HCT116 (cell line): ENCODE results near the gene BMERB1. TPM values are rescaled to one million over a fixed set of nuclear protein-coding genes. Genes with fewer than 3 reads are reported as not detected.

Experiments
- ATAC-seq: fragments of 200-7000 bp; cut with Tn5 transposase; 2 replicates; pipeline ENCODE4 v1.9.1; 2020; ENCODE audit warnings: mild to moderate bottlenecking, moderate library complexity
- BruUV-seq: library from RNA; stranded (reverse); fragments of 400-500 nt; replicated peaks from 2 replicates; lab custom pipeline; 2021; lab: Mats Ljungman, UMichigan
- CTCF ChIA-PET: fragments of 300-600 bp; sonication (Branson Sonifier 250); formaldehyde crosslinking; loops from one replicate; lab custom pipeline; 2021; ENCODE audit warnings: antibody characterized with exemption; lab: Charles Lee
- POLR2A ChIA-PET: fragments of 300-600, 350-600 bp; sonication (Branson Sonifier 250); formaldehyde crosslinking; loops from one replicate; lab custom pipeline; 2021; ENCODE audit warnings: antibody characterized with exemption; lab: Charles Lee
- RAD21 ChIA-PET, 2 experiments: fragments of 300-600 bp; sonication (Branson Sonifier 250); formaldehyde crosslinking; loops; one replicate each; lab custom pipeline; 2023; ENCODE audit warnings: low total read pairs in 2 of 2; ENCODE audit not compliant: uncharacterized antibody in 2 of 2, unreplicated experiment in 2 of 2, low non-redundant PET in 1 of 2; lab: Charles Lee
- DNase-seq: peaks from one replicate; pipeline ENCODE4 v3.0.0-alpha.2; 2010; ENCODE audit warnings: low read depth, low spot score
- H2AFZ ChIP-seq: fragments of 200-600 bp; shearing (Covaris generic), sonication (generic); 2 replicates; pipeline ENCODE4 v1.6.1; 2017; ENCODE audit warnings: low read depth, mixed run types, mixed read lengths, antibody characterized with exemption, low read length; ENCODE audit not compliant: poor library complexity, severe bottlenecking
- H3K27ac ChIP-seq: 2 replicates; pipeline ENCODE4 v1.5.1; 2012; ENCODE audit warnings: low read depth, low read length
- H3K27me3 ChIP-seq: fragments of 200-600 bp; sonication (generic); 2 replicates; pipeline ENCODE4 v1.6.1; 2016; ENCODE audit warnings: mixed run types, low read length, mixed read lengths; ENCODE audit not compliant: insufficient read depth
- H3K36me3 ChIP-seq, 2 experiments: fragments of 200-500 bp in 1 of 2; fragments of 200-600 bp in 1 of 2; sonication (Bioruptor generic) in 1 of 2; sonication (generic) in 1 of 2; 2 replicates each; pipeline versions ENCODE4 v1.5.1 to v1.6.1; 2014 to 2016; ENCODE audit warnings: low read length in 2 of 2, inconsistent platforms in 1 of 2, mixed read lengths in 1 of 2, mixed run types in 1 of 2; ENCODE audit not compliant: insufficient read depth in 2 of 2, control insufficient read depth in 1 of 2
- H3K4me1 ChIP-seq, 2 experiments: fragments of 200-600 bp in 1 of 2; sonication (generic) in 1 of 2; 2 replicates each; pipeline versions ENCODE4 v1.5.1 to v1.6.1; 2012 to 2017; ENCODE audit warnings: low read length in 2 of 2, inconsistent platforms in 1 of 2, mild to moderate bottlenecking in 1 of 2, mixed read lengths in 1 of 2, mixed run types in 1 of 2, moderate library complexity in 1 of 2; ENCODE audit not compliant: insufficient read depth in 2 of 2, control insufficient read depth in 1 of 2
- H3K4me2 ChIP-seq: fragments of 200-600 bp; sonication (generic); 2 replicates; pipeline ENCODE4 v1.6.1; 2017; ENCODE audit warnings: mixed run types, low read length, mixed read lengths
- H3K4me3 ChIP-seq, 2 experiments: fragments of 200-600 bp in 1 of 2; sonication (generic) in 1 of 2; replicated peaks in 1 of 2; 2 replicates each; pipeline ENCODE4 v1.5.1; 2011 to 2016; ENCODE audit warnings: low read length in 2 of 2, control low read depth in 1 of 2, low read depth in 1 of 2, mild to moderate bottlenecking in 1 of 2, mixed read lengths in 1 of 2, mixed run types in 1 of 2
- H3K79me2 ChIP-seq: fragments of 200-600 bp; sonication (generic); 2 replicates; pipeline ENCODE4 v1.6.1; 2017; ENCODE audit warnings: mild to moderate bottlenecking, mixed run types, low read length, moderate library complexity, mixed read lengths; ENCODE audit not compliant: insufficient read depth
- H3K9ac ChIP-seq: fragments of 200-600 bp; sonication (generic); 2 replicates; pipeline ENCODE4 v1.6.1; 2016; ENCODE audit warnings: low read length, mixed read lengths
- H3K9me2 ChIP-seq: fragments of 200-600 bp; sonication (generic), shearing (Covaris generic); 2 replicates; pipeline ENCODE4 v1.6.1; 2017; ENCODE audit warnings: mixed run types, mild to moderate bottlenecking, moderate library complexity; ENCODE audit not compliant: insufficient read depth
- H3K9me3 ChIP-seq, 2 experiments: fragments of 200-500 bp in 1 of 2; fragments of 200-600 bp in 1 of 2; sonication (Bioruptor generic) in 1 of 2; sonication (generic) in 1 of 2; 2 replicates each; pipeline ENCODE4 v1.6.1; 2014 to 2017; ENCODE audit warnings: low read length in 2 of 2, mixed read lengths in 2 of 2, inconsistent platforms in 1 of 2, low read depth in 1 of 2, mild to moderate bottlenecking in 1 of 2, mixed run types in 1 of 2, moderate library complexity in 1 of 2; ENCODE audit not compliant: control insufficient read depth in 1 of 2, insufficient read depth in 1 of 2
- H4K20me1 ChIP-seq: fragments of 200-600 bp; sonication (generic), shearing (Covaris generic); 2 replicates; pipeline ENCODE4 v1.6.1; 2017; ENCODE audit warnings: mixed run types, mild to moderate bottlenecking, moderate library complexity; ENCODE audit not compliant: insufficient read depth
- CTCF ChIP-seq, 3 experiments: fragments of 200-600 bp in 1 of 3; sonication (generic) in 1 of 3; IDR thresholded peaks in 2 of 3; conservative IDR thresholded peaks in 1 of 3; 2 replicates each; pipeline ENCODE4 v1.5.1; 2012 to 2017; ENCODE audit warnings: low read depth in 2 of 3, low read length in 2 of 3, antibody characterized with exemption in 1 of 3, borderline replicate concordance in 1 of 3, control low read depth in 1 of 3, mild to moderate bottlenecking in 1 of 3, mixed read lengths in 1 of 3, mixed run types in 1 of 3, moderate library complexity in 1 of 3; ENCODE audit not compliant: insufficient read depth in 1 of 3
- FOSL1 ChIP-seq: IDR thresholded peaks from 2 replicates; pipeline ENCODE4 v1.6.1; 2012; ENCODE audit warnings: low read depth
- MAX ChIP-seq: IDR thresholded peaks from 2 replicates; pipeline ENCODE4 v1.6.1; 2012
- POLR2AphosphoS5 ChIP-seq: IDR thresholded peaks from 2 replicates; pipeline ENCODE4 v1.6.1; 2011; ENCODE audit warnings: mild to moderate bottlenecking, low read depth, low read length, moderate library complexity
- SIN3A ChIP-seq: IDR thresholded peaks from 2 replicates; pipeline ENCODE4 v1.6.1; 2012; ENCODE audit warnings: low read depth
- YY1 ChIP-seq: IDR thresholded peaks from 2 replicates; pipeline ENCODE4 v1.6.1; 2011; ENCODE audit warnings: low read length, low read depth, moderate library complexity, mild to moderate bottlenecking; ENCODE audit not compliant: insufficient replicate concordance; ENCODE audit errors: extremely low read depth
- ZNF274 ChIP-seq: fragments of 200-500 bp; sonication (Bioruptor generic); IDR thresholded peaks from 2 replicates; pipeline ENCODE4 v1.6.1; 2014; ENCODE audit warnings: mild to moderate bottlenecking, low read depth, low read length, inconsistent platforms
- intact Hi-C: fragments of 100-400 bp; cut with micrococcal nuclease; formaldehyde crosslinking; loops from 2 replicates; pipeline ENCODE4 v1.10.0; 2022
- total RNA-seq: library from RNA; stranded (reverse); gene quantifications from one replicate; pipeline ENCODE4 v1.2.1, GENCODE V29; 2021; ENCODE audit not compliant: unreplicated experiment

BMERB1 gene
- total RNA-seq, 1 experiment from 2014 or later = 43.6 TPM

DNA sequence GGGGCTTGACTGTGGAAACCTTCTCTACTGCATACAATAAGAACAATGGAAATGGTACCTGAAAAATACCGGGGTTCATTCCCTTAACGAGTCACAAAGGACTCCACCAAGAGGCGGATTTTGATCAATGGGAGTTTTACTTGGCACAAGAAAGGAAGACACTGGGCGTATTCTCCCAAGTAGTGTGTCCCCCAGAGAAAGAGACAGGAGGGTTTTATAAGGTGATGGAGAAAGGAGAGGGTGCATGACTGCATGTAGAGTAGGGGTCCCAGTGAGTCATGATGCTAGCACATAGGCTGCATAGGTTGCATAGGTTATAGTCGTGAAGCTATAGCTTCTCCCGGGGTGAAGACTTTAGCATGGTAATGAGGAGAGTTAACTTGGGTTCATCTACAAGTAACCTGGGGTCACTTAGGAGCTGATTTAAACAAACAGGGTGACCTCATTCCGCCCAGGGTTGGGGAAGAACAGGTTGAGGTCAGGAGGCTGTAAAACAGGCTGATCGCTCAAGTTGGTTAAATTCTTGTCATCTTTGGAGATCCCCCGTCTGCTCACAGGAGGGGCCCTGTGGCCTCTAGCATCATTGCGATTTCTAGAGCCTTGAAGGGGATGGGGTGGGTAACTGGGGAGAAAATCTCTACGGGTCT lies 37.3 kb upstream of the BMERB1 start:
- ATAC-seq = no peak
- no peak overlapping the region for H2AFZ ChIP-seq
- no peak overlapping the region for H3K27ac ChIP-seq
- H3K79me2 ChIP-seq = no peaks in the 10 kb centered on the region
- no peak overlapping the region for H3K4me2 ChIP-seq
- H4K20me1 ChIP-seq = no peaks in the 10 kb centered on the region
- BruUV-seq = no TSS peak
- DNase-seq = no peak
- H3K4me1 ChIP-seq = no peaks in the 10 kb centered on the region
- no peaks in the 10 kb centered on the region for H3K27me3 ChIP-seq
- no peak overlapping the region for H3K9ac ChIP-seq
- ChIA-PET POLR2A (no interaction called here), CTCF (no interaction called here), RAD21 (no interaction called here)
- no peaks in the 10 kb centered on the region for H3K9me3 ChIP-seq
- no peaks in the 10 kb centered on the region for H3K36me3 ChIP-seq
- intact Hi-C loops = no loop called here
- no peaks in the 10 kb centered on the region for H3K9me2 ChIP-seq
- TF ChIP-seq POLR2AphosphoS5 (no peak), YY1 (no peak), ZNF274 (no peak), MAX (no peak), FOSL1 (no peak)
- no peak overlapping the region for H3K4me3 ChIP-seq

GRCh38 chr16:15398618-15399316 lies 35.6 kb upstream of the BMERB1 start:
- no peak for DNase-seq
- no peaks in the 10 kb centered on the region for H3K4me1 ChIP-seq
- H3K4me2 ChIP-seq = no peak overlapping the region
- H3K27ac ChIP-seq = no peak overlapping the region
- ChIA-PET POLR2A (no interaction called here), RAD21 (no interaction called here), CTCF (no interaction called here)
- intact Hi-C loops = no loop called here
- no peak overlapping the region for H3K9ac ChIP-seq
- ATAC-seq = no peak
- H3K36me3 ChIP-seq = no peaks in the 10 kb centered on the region
- H3K27me3 ChIP-seq = no peaks in the 10 kb centered on the region
- no TSS peak for BruUV-seq
- H3K4me3 ChIP-seq = no peak overlapping the region
- no peaks in the 10 kb centered on the region for H3K9me2 ChIP-seq
- H4K20me1 ChIP-seq = no peaks in the 10 kb centered on the region
- TF ChIP-seq CTCF (IDR thresholded peaks at IDR 0.05 in 2 of 3, conservative IDR thresholded peaks at IDR 0.05 in 1 of 3; ENCODE audit: borderline replicate concordance in 1 of 3, insufficient read depth in 1 of 3, low read depth in 2 of 3, low read length in 2 of 3) (no peak), SIN3A (no peak)
- TF ChIP-seq, all 23 proteins: peak for 0
- Histone ChIP-seq H3K9me3 (no peaks in the 10 kb centered on the region), H3K79me2 (no peaks in the 10 kb centered on the region), H2AFZ (no peak overlapping the region)
